ENCODE measurements around the gene TRIM8. TPM values are rescaled to one million over a fixed set of nuclear protein-coding genes. Genes with fewer than 3 reads are reported as not detected.

The TRIM8 gene
- total and polyA plus RNA-seq, 2 of the 8 experiments (the other 6 are each of a cell fraction or from before 2014, with no cell fraction given), result 24.9 to 38.8 TPM

DNA sequence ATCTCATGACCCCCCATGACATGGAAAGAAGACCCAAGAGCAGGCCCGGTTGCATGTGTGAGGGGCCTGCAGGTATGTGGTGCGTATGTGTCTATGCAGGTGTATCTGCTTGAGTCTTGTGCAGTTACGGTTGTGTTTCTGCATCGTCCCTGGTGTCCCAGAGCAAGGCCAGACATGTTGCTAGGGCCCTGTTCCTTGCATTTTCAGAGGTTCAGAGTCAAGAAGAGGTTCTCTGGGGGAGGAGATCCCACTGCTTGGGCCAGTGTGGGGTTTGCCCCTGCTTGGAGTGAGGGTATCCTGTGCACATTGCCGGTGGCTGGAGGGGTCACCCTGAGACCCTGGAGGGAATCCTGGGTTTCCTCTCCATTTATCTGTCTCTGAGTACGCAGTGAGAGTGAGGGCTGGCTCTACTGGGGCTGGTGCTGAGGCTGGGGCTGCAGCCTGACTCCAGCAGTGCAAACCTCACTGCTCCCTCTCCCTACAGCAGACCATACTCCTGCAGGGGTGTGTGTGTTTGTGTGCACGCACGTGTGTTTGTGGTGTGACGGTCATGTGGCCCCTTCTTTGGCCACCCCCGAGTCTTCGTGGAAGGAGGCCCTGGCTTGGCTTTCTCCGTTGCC is 4.1 kb downstream of the TRIM8 start (continued):
- TF ChIP-seq, protein P1, sequence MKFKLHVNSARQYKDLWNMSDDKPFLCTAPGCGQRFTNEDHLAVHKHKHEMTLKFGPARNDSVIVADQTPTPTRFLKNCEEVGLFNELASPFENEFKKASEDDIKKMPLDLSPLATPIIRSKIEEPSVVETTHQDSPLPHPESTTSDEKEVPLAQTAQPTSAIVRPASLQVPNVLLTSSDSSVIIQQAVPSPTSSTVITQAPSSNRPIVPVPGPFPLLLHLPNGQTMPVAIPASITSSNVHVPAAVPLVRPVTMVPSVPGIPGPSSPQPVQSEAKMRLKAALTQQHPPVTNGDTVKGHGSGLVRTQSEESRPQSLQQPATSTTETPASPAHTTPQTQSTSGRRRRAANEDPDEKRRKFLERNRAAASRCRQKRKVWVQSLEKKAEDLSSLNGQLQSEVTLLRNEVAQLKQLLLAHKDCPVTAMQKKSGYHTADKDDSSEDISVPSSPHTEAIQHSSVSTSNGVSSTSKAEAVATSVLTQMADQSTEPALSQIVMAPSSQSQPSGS (IDR thresholded peaks at IDR 0.05; ENCODE audit: low read length), result no peak
- TF ChIP-seq BACH1 (IDR thresholded peaks at IDR 0.05; ENCODE audit: low read length), result no peak
